ENCODE measurements around the gene TCERG1. TPM values are rescaled to one million over a fixed set of nuclear protein-coding genes. Genes with fewer than 3 reads are reported as not detected.

TCERG1 gene
- total RNA-seq, 1 experiment from 2014 or later = 75.9 TPM

- intact Hi-C loops (cut with micrococcal nuclease; ENCODE audit: unreplicated experiment) = no loop called here
- POLR2A ChIA-PET = no interaction called here
- Histone ChIP-seq H3K27ac (ENCODE audit: low read length) (no peak overlapping the region), H3K27me3 (ENCODE audit: control insufficient read depth, insufficient read depth, low read length) (peaks cover 9% of the 10 kb centered on the region), H3K4me3 (ENCODE audit: low read depth in 2 of 2, low read length in 2 of 2) (no peak overlapping the region), H3K4me1 (ENCODE audit: control insufficient read depth, insufficient read depth, low read length) (no peaks in the 10 kb centered on the region), H3K36me3 (ENCODE audit: control insufficient read depth, insufficient read depth, low read length) (no peaks in the 10 kb centered on the region), H3K9me3 (ENCODE audit: control insufficient read depth, insufficient read depth, low read depth, low read length) (no peaks in the 10 kb centered on the region)
- no peak for DNase-seq (ENCODE audit: low read depth, low spot score)
- in situ Hi-C loops (cut with HindIII; ENCODE audit: low pct_unique_long_range_greater_than_20kb, low sequenced_read_pairs) = no loop called here
- CTCF ChIA-PET = interaction anchor here (0.6 kb wide), 1 partner anchor 9 kb away, joined by 12 read pairs; no protein-coding TSS in a partner anchor
- ATAC-seq = no peak
- no TSS peak for BruUV-seq (replicated peaks)
- TF ChIP-seq TCF7L2 (IDR thresholded peaks at IDR 0.05; ENCODE audit: low read depth, low read length) = no peak
- TF ChIP-seq REST (IDR thresholded peaks at IDR 0.05; ENCODE audit: insufficient read depth in 1 of 2, low read depth in 2 of 2, low read length in 1 of 2) = no peak
- no peak for TF ChIP-seq SIN3A (IDR thresholded peaks at IDR 0.05; ENCODE audit: borderline replicate concordance, insufficient read depth, low read depth, low read length)
- no peak for TF ChIP-seq POLR2AphosphoS5 (IDR thresholded peaks at IDR 0.05; ENCODE audit: low read depth, low read length)
- no peak for TF ChIP-seq CTCF (IDR thresholded peaks at IDR 0.05)
These were observed 72.4 kb downstream of the TCERG1 start for GRCh38 chr5:146519554-146519953.

- no peaks in the 10 kb centered on the region for H3K9me3 ChIP-seq (ENCODE audit: control insufficient read depth, insufficient read depth, low read depth, low read length)
- TF ChIP-seq SIN3A (IDR thresholded peaks at IDR 0.05; ENCODE audit: borderline replicate concordance, insufficient read depth, low read depth, low read length) (no peak), TCF7L2 (IDR thresholded peaks at IDR 0.05; ENCODE audit: low read depth, low read length) (no peak), REST (IDR thresholded peaks at IDR 0.05; ENCODE audit: insufficient read depth in 1 of 2, low read depth in 2 of 2, low read length in 1 of 2) (no peak), POLR2AphosphoS5 (IDR thresholded peaks at IDR 0.05; ENCODE audit: low read depth, low read length) (no peak), CTCF (IDR thresholded peaks at IDR 0.05) (no peak)
- in situ Hi-C loops (cut with HindIII; ENCODE audit: low pct_unique_long_range_greater_than_20kb, low sequenced_read_pairs) (no loop called here), intact Hi-C loops (cut with micrococcal nuclease; ENCODE audit: unreplicated experiment) (no loop called here)
- ChIA-PET CTCF (no interaction called here), POLR2A (interaction anchor here (0.5 kb wide), 1 partner anchor 1534 kb away, joined by 3 read pairs; no protein-coding TSS in a partner anchor)
- no peaks in the 10 kb centered on the region for H3K4me1 ChIP-seq (ENCODE audit: control insufficient read depth, insufficient read depth, low read length)
- H3K4me3 ChIP-seq (ENCODE audit: low read depth in 2 of 2, low read length in 2 of 2) = no peak overlapping the region
- H3K27me3 ChIP-seq (ENCODE audit: control insufficient read depth, insufficient read depth, low read length) = peaks cover 9% of the 10 kb centered on the region
- DNase-seq (ENCODE audit: low read depth, low spot score) (no peak), ATAC-seq (no peak)
- H3K27ac ChIP-seq (ENCODE audit: low read length) = no peak overlapping the region
- no TSS peak for BruUV-seq (replicated peaks)
- H3K36me3 ChIP-seq (ENCODE audit: control insufficient read depth, insufficient read depth, low read length) = no peaks in the 10 kb centered on the region
These were observed 73.6 kb downstream of the TCERG1 start for GRCh38 chr5:146520731-146521130.
